ENCODE measurements around the gene TMEM87B. TPM values are rescaled to one million over a fixed set of nuclear protein-coding genes. Genes with fewer than 3 reads are reported as not detected.
"Not testable (repeated sequence)": the region's sequence is repeated elsewhere in the genome, so short reads cannot be mapped to it uniquely, and the experiment has no call there.

Gene TMEM87B
- polyA plus RNA-seq, 3 donors = 18.2 to 22.8 (median 19.9) TPM

DNA sequence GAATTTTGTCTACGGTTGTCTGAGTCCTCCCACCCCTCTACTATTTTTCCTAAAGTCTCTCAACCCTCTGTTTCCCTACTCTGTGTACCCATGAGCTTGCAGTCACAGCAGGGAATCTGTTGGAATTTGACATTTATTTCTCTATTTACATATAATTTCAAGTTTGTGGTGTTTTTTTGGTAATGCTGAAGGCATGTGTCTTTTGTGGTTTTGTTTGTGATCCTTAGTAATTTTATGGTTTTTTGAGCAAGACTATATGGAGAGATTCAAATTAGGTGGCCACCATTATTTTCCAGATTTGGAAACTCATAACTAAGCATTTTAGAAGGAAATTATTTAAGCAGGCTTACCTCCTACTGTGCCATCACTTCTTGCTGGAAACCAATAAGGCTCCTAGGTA, 55.9 kb downstream of the TMEM87B start:
- no peak for DNase-seq

DNA sequence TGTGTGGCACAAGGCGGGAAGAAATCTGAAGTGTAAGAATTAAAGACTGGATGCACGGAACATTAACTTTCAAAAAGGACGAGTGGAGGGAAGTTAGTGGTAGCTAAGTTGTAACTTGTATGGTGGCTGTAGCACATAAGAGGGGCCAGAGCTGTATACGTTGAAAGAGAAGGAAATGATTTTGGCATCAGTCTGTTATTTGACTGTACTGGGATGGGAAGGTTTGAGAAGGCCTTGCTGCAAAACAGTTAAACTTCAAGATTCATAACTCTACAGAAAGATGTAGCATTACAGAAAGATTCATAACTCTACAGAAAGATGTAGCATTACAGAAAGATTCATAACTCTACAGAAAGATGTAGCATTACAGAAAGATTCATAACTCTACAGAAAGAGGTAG, 58.3 kb downstream of the TMEM87B start:
- not testable (repeated sequence) for DNase-seq

DNA sequence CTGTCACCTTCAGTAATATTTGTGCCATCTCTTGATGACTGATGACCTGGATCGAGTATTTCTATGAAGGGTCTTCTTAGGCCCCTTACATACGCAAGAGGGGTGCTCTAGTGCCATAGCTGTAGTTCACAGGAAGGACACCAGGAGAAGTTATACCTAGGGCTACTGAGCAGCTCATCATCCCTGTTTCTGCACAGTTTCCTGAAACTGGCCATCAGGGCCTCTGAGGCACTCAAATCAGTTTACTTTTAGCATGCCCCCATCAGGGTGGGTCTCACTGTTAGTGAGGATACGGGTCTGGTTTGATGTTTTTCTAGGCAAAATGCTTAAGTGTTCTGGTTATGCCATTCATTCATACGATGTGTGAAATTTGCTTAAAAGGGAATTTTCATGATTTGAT, 63.1 kb downstream of the TMEM87B start:
- no peak for DNase-seq

DNA sequence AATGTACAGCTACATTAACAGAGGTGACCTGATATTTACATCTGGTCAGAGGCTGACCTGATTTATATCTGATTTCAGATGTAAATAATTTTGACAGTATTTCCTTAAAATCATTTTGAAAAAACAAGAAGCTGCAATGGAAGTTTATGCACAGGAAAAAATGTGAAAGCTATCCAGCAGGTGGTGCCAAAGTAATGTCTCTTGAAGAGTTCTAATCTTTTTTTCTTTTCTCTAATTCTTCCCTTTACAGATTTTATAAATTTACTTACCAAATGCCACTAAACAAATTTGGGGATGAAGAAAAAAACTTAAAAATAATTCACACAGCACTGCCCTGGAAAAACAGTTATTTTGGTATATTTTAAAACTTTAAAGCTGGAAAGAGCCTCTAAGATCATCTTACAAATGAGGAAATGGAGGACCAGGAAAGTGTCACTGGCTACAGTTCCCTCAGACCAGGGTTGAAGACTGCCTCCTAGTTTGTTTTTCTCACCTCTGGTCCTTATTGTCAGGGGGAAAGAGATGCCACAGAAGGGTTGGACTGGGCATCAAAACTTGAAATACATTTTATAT, 66.7 kb downstream of the TMEM87B start:
- no peak for DNase-seq

DNA sequence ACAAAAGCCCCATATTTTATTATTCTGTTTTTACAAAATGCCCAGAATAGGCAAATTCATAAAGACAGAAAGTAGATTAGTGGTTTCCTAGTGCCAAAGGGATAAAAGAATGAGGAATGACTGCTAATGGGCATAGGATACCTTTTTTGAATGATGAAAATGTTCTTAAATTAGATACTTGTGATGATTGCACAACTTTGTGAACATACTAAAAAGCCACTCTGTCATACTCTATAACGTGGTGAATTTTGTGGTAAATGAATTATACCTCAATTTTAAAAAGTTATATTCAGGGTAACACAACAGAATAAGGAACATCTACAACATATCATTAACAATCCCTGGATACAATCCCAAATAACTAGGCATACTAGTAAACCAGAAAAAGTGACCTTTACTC, 74.0 kb downstream of the TMEM87B start:
- no peak for DNase-seq

DNA sequence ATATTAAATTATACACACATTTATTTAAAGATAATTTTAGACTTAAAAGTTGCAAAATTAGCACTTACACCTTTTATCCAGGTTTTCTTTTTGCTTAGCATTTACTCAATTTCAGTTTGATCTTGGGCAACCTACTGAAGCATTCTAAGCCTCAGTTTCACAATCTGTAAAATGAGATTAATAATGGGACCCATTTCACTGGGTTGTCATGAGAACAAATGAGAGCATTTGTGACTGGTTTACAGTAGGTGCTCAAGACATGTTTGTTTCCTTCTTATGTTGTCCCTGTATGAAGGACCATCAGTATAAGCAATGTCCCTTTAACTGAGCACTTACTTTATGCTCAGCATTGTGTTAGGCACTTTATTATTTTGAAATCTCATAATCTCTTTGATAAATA, 78.3 kb downstream of the TMEM87B start:
- DNase-seq = no peak

DNA sequence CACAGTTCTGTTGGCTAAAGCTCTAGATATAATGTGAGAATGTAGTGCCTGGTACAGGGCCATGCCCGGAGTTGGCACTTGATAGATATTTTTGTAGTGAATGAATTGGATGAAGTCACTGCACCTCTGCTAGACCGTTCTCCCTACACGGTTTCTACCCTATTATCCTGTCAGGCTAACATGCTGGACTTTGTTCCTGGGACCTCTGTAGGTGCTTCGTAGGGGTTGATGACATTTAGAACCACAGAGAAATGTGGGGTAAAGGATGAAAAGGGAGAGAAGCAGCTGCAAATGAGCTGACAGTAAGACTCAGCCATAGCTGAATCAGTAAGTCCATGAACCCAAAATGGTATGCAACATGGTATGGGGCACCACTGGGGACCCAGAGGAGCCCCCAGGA, 79.1 kb downstream of the TMEM87B start:
- DNase-seq = no peak

DNA sequence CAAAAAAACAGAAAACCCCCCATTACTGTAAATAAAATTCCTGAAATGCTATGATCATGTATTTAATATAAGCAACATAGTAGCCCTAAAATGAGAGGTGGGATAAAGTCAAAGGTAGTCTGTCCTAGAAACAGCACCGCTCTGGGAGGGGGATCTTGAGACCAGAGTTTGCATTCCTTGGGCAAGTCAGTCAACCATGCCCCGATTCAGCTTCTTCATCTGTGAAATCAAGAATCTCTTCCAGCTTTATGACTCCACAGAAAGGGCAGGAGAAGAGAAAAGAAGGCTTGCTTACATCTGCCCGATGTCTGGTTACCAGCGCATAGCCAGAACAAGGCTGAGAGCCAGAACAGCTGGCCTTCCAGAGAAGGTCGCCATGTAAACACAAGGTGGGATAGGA, 81.0 kb downstream of the TMEM87B start:
- DNase-seq = no peak

DNA sequence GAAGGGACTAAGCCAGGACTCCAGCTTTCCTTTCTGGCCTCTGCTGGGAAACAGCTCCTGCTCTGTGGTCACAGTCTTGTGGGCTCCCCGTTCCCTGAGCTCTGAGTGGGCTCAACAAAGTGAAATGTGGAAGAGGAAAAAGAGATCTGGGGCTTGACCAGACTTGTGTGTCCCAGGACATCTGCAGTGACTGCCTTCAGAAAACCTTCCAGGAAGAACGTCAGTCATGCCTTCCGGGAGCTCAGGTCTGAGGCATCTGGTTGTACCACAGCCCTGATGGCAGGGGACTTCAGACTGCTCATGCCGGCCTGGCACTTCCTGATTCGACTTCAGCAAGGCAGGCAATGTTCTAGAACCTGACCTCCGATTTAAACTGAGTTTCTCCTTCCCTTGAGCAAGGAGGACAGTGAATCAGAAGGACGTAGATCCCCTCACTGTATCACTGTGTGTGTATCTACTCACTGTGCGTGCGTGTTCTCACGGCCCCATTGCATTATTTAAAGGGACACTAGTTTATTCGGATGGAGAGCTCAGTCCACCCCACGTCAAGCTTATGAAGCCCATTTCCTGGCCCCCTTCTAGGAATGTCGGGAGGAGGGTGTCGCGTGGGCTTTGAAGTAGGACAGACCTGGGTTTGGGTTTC, 82.6 kb downstream of the TMEM87B start:
- DNase-seq = no peak

DNA sequence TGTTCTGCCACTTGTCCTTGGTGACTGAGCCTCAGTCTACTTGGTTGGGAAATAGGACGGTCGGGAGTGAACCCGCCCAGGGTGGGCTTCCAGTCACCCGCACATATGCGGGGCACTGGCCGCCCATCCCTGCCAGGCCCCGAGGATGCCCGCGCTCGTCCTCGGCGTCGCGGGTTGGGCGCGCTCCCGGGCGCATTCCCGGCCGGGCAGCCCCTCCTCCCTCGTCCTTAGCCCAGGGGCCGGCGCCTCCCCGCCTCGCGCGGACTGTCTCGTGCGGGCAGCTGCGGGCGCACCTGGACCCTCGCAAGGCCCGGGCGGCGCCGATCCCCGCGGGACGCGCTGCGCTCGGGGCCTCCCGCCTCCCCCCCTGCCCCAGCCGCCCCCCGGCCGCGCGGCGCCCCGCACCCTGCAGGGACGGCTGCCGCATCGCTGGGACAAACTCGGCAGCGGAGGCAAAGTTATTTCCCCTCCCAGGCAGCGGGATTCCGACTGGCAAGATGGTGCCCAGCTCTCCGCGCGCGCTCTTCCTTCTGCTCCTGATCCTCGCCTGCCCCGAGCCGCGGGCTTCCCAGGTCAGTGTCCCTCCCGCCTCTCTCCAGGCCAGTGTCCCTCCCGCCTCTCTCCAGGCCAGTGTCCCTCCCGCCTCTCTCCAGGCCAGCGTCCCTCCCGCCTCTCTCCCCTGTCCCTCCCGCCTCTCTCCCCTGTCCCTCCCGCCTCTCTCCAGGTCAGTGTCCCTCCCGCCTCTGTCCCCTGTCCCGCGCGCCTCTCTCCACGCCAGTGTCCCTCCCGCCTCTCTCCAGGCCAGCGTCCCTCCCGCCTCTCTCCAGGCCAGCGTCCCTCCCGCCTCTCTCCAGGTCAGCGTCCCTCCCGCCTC, 83.3 kb downstream of the TMEM87B start, which contains the start of gene FBLN7:
Gene FBLN7 (plus strand): TSS at position 227 of the 874 bp plus-strand sequence. CDS start 271 bp downstream, at position 498.
- DNase-seq = no peak

DNA sequence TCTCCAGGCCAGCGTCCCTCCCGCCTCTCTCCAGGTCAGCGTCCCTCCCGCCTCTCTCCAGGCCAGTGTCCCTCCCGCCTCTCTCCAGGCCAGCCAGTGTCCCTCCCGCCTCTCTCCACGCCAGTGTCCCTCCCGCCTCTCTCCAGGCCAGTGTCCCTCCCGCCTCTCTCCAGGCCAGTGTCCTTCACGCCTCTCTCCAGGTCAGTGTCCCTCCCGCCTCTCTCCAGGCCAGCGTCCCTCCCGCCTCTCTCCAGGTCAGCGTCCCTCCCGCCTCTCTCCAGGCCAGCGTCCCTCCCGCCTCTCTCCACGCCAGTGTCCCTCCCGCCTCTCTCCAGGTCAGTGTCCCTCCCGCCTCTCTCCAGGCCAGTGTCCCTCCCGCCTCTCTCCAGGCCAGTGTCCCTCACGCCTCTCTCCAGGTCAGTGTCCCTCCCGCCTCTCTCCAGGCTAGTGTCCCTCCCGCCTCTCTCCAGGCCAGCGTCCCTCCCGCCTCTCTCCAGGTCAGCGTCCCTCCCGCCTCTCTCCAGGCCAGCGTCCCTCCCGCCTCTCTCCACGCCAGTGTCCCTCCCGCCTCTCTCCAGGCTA, 84.1 kb downstream of the TMEM87B start:
- not testable (repeated sequence) for DNase-seq

DNA sequence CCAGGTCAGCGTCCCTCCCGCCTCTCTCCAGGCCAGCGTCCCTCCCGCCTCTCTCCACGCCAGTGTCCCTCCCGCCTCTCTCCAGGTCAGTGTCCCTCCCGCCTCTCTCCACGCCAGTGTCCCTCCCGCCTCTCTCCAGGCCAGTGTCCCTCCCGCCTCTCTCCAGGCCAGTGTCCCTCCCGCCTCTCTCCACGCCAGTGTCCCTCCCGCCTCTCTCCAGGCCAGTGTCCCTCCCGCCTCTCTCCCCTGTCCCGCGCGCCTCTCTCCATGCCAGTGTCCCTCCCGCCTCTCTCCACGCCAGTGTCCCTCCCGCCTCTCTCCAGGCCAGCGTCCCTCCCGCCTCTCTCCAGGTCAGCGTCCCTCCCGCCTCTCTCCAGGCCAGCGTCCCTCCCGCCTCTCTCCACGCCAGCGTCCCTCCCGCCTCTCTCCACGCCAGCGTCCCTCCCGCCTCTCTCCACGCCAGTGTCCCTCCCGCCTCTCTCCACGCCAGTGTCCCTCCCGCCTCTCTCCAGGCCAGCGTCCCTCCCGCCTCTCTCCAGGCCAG, 84.7 kb downstream of the TMEM87B start:
- DNase-seq = not testable (repeated sequence)

DNA sequence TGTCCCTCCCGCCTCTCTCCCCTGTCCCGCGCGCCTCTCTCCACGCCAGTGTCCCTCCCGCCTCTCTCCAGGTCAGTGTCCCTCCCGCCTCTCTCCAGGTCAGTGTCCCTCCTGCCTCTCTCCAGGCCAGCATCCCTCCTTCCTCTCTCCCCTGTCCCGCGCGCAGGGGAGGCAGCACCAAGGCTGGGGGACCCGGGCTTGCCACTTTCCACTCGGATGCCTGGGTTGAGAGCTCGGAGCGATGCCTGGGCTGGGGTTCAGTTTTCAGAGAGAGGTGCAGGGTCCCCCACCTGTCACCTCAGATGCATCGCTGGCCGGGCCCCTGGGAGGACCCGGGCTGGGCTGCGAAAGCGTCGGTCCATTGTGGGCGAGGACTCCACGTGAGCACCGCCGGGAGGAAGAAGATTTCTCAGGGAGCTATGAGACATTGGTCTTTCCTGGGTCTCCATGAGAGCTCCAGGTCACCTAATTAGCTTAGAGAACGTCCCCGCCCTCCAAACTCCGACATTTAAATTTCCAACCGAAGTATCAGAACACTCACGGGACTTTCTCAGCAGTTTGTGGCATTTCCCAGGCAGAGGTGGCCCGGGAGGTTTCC, 85.2 kb downstream of the TMEM87B start:
- DNase-seq = no peak

DNA sequence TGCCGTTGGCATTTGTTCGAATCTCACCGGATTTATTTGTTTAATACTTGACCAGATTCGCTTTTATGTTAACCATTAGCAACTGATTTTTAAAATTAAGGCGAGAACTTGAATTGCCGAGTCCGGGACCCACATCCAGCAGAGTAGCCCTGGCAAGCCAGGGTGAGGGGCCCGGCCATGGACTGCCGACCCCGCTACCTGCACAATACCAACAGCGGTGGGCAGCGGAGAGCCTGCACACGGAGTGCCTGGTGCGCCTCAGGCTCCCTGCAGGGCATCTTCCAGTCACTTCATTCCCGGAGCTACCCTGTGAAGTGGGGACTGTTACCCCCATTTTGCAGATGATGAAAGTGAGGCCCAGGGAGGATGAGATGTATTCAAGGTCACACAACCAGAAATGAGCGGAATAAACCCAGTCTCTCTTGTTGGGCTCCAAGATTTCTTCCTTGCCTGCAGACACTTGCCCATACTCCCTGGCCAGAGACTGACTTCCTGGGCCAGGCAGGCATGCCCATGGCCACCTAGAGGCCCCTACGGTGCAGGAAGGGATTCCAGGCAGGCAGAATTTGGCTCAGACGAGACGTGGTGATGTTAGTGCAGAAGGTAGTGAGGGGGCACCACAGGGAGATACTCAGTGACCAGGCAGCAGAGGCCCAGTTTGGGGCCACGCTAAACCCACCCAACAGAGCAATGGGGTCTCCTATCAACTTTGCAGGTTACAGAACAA, 86.0 kb downstream of the TMEM87B start:
- no peak for DNase-seq

DNA sequence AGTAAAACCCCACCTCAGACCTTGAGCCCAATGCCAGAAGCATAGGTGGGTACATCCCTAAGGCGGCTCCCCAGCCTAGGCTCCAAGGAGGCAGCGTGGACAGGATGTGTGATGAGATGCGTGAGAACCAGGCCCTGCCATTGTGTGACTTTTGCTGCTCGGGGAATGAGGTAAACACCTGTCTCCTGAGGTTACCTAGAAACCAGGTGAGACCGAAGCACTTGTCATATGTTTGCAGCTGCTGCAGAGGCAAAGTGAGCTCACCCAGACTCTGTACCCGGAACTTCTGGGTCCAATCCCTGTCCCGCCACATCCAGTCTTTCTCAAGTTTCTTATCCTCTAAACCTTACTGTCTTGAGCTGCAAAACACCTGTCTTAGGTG, 86.5 kb downstream of the TMEM87B start:
- no peak for DNase-seq

DNA sequence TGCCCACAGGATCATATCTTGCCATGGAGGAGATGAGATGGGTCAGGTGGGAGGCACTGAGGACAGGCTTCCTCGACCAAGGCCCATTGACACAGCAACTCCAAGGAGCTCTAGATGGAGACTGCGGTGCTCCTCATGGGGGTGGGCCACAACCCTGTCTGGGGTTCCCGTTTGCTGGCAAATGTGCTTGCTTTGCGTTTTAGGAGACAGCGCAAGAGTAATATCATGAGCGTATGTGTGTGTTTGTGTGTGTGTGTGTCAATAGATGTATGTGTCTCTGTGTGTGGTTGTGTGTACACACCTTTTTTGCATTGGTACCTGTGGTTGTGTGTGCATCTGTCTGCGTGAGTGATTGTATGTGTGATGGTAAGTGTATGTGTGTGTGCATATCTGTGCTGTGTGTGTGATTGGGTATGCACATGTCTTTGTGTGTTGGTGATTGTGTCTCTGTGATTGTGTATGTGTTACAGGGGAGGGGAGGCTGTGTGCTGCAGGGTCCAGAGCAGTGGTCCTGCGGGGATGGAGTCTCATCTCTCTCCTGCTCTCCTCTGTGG, 87.5 kb downstream of the TMEM87B start:
- DNase-seq = no peak

DNA sequence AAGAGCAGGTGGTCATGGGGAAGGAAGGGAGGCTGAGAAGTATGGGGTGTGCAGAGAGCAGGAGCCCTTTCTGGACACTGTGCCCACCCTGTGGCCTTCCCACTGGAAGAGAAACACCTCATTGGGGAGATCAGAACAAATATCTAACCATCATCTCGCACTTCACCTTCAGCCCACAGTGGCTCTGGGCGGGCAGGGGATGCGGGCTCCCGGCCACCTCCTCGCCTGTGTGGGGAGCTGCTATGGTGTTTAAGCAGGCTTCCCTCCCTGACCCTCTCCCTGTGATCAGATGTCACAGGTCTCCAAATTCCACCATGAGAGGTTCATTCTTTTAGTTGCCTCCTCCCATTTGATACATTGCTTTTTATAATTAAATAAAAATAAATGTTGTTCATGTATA, 88.1 kb downstream of the TMEM87B start:
- DNase-seq = no peak

DNA sequence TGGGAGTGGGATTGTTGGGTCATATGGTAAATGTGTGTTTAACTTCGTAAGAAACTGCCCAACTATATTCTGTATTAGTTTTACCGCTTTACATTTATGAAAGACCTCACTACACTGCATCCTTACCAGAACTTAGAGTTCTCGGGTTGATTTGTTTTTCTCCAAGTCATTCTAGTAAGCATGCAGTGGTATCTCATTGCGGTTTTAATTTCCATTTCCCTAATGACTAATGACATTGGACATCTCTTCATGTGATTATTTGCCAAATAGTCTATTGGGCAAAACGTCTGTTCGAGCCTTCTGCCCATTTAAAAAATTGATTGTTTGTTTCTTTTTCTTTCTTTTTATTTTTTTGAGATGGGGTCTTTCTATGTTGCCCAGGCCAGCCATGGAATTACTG, 89.9 kb downstream of the TMEM87B start:
- DNase-seq = no peak

DNA sequence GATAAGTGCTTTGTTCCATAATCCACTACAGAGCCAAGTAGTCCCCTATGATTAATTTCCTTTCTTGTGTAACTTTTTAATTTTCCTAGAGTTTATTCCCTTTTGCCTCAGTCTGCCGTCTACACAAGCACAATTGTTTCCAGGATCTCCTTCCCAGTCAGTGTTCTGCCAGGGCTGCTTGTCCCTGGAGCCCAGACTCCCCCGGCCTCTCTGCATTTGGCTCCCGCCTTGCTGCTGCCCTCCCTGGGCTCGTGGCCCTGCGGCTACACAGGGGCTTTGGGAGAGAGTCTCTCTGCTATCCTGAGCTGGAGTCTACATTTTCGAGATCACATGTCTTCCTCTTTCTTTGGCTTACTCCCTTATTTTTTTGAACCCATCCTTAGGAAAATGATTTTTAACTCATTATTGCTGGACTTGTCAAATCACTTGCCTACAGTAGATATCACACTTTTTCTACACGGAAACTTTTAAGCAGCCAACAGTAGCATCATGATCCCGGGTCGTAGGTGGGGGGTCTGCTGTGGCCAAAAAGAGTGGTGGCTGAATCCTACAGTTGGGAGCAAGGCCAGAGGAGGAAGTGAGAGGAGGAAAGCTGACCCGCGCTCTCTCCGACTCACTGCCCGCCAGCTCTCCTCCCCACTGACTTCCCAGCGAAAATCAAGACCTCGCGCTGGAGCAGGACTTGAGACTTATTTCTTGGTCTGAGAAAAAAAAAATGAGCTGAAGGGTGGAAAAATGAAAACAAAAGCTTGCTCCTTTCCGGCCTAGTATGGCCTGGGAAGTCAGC, 92.5 kb downstream of the TMEM87B start:
- no peak for DNase-seq

DNA sequence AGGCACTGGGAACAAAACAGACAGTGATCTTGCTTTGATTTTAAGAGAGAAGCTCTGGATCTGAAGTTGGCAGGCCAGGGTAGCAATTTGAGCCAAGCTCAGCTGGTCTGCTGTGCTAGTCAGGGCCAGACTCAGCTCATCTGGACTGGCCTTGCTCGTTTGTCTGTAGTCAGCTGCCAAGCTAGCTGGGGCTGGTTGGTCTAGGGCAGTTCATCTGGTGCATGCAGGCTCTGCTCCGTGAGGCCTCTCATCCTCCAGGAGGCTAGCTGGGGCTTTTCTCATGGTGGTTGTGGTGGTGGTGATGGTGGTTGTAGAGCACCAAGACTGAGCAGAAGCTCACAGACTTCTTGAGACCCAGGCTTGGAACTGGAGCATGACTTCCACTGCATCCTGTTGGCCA, 93.4 kb downstream of the TMEM87B start:
- no peak for DNase-seq
